CD1c-positive myeloid dendritic cell (primary cell): Measurements from ENCODE around the gene SLC8A1.

Experiments used
- DNase-seq: peaks from one replicate; pipeline ENCODE4 v3.0.0-alpha.2; 2016; ENCODE audit errors: extremely low spot score

The SLC8A1 gene

GRCh38 chr2:40273734-40274182, 178.1 kb downstream of the SLC8A1 start:
- no peak for DNase-seq

DNA sequence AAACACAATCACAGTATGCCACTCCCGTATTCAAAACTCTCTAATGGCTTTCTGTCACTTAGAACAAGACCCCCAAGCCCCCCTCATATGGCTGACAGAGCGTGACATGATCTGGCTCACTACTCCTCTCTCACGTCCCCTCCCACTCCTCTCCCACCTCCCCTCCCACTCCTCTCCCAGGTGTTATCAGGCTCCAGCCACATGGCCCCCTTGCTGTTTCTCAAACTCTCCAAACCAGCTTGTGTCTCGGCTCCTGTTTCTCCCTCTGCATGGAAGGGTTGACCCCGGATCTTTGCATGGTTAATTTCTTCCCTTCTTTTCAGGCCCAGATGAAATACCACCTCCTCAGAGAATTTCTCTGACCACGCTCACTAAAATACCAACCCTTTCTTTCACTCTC, 180.8 kb downstream of the SLC8A1 start:
- DNase-seq: no peak

DNA sequence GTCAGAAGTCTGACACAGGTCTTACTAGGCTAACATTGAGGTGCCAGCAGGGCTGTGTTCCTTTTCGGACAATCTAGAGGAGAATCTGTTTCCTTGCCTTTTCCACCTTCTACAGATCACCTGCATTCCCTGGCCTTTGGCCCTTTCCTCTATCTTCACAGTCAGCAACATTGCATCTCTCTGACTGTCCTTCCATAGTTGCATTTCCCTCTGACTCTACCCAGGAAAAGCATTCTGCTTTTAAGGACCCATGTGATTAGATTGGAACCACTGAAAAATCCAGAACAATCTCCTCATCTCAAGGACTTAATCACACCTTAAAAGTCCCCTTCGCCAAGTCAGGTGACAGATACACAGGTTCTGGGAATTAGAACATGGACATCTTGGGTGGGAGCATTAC, 181.5 kb downstream of the SLC8A1 start:
- DNase-seq: no peak

- DNase-seq: no peak
Observed at GRCh38 chr2:40268566-40268965, 183.3 kb downstream of the SLC8A1 start.

- DNase-seq: no peak
Observed at GRCh38 chr2:40266201-40266600, 185.7 kb downstream of the SLC8A1 start.

GRCh38 chr2:40265602-40266001, 186.3 kb downstream of the SLC8A1 start:
- DNase-seq: no peak

DNA sequence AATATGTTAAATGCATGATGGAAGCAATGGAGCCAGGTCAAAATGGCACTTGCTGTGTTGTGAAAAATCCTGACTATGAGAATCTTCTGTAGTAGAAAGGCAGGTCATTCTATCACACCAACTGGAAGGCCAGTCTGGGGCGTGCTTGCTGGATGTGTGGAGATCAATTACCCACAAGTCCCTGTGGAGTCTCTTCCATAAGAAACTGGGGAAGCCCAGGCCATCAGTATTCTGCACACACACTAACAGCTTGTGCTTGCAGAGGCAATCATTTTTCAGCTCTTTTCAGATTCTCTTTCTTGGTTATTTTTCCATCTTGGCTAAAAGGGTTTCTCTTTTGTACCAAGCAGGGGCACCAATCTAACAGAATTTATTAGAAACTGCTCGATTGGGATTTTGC, 190.8 kb downstream of the SLC8A1 start:
- DNase-seq: no peak

DNA sequence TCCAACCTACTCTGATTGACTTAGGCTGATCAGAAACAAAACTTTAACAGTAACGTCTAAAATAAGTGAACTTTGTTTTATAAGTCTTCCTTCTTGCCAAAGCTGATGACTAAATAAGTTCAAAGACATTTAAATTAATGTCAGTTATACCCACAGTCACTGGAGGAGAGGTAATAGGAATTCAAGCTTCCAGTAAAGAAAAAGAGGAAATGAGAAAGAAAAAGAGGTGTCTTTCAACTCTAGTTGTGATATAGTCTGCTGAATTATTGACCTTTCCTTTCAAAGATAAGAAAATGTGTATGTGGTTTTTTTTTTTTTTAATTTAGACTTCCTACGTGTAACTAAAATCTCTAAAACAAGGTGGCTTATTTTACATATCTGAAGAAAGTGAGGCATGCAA, 191.5 kb downstream of the SLC8A1 start:
- DNase-seq: no peak

DNA sequence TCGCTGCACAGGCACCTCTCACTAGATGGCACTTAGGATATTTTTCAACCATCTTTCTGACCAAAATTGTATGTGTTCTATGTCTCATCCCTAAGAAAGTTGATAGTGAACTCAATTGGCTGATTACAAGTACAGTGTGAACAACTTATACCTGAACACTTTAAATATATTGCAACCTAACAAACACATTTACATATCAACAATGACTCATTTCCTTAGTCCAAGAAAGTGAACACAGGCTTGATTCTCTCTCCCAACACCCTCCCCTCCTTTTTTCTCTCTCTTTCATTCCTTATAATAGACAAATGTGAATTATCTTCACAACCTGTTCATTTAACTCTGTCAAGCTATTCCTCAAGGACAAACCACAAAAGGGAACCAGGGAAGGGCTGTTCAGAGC, 192.0 kb downstream of the SLC8A1 start:
- DNase-seq: no peak

GRCh38 chr2:40258135-40258457, 193.8 kb downstream of the SLC8A1 start:
- no peak for DNase-seq

DNA sequence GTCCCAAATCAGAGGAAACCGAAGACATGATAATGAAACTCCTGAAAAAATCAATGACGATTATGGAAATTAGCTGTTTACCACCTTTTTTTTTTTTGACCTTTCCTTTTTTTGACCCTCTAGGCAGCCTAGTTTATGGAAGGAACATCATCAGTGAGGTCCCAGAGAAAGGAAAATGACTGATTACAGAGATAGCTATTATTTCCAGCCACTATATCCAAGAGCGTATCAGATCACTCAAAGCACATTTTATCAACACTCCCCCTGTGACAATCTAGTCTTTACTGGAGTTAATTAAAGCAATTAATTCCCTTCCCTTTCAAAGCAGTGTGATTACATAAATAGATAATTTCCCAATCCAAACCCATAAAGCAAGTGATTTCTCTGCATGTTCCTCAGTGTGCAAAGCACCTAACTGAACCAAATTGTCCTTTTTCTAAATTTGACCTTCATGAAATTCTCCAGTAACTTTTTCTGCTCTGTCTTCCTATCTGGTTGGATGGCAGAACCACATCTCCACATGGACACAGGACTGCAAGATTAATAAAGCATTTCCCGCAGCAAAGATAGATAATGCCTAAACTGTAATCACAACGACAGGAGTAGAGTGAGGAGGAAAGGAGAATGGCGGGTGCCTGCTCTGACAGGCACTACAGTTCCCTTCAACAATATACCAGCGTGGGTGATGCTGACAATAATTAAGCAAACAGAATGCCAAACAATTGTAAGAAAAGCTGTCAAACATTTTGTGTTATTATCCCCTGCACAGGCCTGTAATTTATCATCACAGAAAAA, 194.4 kb downstream of the SLC8A1 start:
- DNase-seq: no peak

GRCh38 chr2:40256649-40257048, 195.2 kb downstream of the SLC8A1 start:
- DNase-seq: no peak

GRCh38 chr2:40256008-40256407, 195.9 kb downstream of the SLC8A1 start:
- no peak for DNase-seq

DNA sequence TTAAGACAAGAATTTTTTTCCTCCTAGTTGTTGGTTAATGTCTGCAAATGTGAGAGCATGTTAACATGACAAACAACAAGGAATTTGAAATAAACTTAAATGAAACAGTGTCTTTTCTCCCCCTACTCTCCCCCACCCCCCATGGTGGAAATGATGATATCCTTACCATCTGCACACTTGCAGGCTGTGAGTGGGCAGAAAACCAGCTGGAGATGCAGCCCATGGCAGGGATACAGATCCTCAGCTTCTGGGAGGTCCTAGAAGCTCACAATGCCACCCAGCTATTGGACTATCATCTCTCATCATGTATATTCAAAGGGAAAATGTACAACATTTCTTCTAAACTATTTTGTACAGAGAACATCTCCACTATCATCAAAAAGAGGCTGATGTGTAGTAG, 196.8 kb downstream of the SLC8A1 start:
- no peak for DNase-seq

DNA sequence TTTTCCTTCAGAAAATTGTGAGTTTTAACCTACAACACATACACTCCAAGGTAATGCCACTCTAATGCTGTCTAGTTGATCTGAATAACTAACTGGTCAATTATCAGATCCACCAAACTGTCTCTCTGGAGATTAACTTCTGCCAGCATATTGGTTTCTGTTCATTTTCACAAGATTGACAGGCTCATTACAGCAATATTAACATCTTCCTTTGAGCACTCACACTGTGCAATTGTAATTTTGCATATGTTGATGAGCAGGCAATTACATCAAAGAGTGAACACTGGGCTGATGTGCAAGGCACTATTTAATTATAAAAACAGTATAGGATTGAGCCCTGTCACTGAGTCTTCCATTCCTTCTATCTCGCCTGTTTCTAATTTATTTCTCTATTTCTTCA, 197.3 kb downstream of the SLC8A1 start:
- no peak for DNase-seq

DNA sequence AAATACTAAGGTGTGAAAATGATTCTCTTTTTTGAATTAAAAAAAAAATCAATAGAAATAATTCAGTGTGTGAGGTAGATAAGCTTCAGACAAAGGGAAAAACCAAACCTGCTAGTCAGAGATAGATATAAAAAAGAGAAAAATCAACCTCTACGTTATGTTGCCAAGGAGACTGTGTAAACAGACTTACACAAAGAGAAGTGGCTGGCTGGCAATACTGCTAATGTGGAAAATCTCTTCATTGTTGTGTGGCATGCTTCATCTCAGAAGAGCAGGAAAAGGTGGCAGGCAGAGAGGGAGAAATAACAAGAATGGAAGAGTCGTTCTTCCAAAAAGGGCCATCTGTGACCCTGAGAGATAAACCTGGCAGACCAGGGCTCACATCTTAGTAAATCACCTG, 200.8 kb downstream of the SLC8A1 start:
- DNase-seq: no peak

GRCh38 chr2:40249577-40249976, 202.3 kb downstream of the SLC8A1 start:
- no peak for DNase-seq

DNA sequence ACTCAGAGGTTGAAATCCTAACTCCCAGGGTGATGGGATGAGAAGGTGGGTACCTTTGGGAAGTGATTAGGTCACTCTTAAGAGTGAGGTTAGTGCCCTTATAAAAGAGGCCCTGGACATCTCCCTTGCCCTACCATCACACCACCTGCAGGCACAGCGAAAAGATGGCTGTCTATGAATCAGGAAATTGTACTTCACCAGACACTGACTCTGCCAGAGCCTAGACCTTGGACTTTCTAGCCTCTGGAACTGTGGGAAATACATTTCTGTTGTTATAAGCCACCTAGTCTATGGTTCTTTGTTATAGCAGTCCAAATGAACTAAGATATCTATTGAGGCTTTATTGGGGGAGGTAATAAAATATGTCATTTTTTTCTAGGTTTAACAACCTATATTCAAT, 203.6 kb downstream of the SLC8A1 start:
- DNase-seq: no peak

DNA sequence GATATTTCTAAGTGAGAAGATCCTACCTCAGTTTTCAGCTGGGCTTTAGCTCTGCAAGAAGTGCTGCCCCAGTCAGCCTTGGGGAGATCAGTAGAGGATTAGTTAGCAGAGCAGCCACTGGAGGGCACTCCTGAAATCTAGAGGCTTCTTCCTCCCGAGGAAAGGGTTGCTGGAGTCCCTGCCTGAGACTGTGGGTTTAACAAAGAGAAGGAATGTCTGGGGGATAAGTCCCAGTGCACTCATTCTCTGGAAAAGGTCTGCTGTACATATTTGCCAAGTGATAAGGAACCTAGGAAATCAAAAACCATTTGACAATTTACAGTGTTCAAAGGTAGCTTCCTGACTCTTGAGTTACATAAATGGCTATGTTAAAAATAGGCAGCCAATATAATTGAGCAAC, 207.2 kb downstream of the SLC8A1 start:
- DNase-seq: peak; percentile 33

DNA sequence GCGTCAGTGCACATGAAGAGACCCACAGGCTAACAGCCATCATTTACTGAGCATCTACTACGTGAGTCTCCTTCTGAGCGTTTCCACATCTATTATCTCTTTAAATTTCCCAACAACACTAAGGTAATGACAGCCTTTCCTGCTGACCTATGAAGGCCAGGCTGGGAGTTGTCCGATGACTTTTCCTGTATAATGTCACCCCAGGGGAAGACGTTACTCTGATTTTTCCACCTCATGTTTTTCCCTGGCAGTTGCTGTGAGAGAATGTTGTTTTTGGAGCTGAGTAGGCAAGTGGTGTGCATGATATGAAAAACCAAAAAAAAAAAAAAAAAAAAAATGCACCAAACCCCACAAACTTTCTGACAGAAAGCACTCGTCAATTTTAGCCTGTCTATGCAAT, 207.6 kb downstream of the SLC8A1 start:
- DNase-seq: no peak

GRCh38 chr2:40243581-40244187, 208.2 kb downstream of the SLC8A1 start:
- no peak for DNase-seq

DNA sequence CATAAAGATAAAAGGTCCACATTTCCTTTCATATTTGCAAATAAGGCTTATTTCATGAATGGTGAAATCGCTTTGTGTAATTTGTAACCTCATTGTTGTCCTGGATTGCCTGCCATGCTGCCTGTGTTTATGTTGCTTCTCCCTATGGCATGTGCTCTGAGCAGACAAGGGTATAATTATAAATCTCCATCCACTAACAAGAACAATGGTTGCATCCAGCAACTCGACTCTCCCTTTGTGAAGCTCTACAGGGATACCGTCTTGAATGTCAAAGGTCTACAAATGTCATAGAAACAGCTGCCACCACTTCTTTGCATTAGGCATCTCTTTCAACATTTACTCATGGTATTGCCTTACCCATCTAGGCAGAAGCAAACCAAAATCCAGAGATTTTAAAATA, 209.6 kb downstream of the SLC8A1 start:
- DNase-seq: no peak

DNA sequence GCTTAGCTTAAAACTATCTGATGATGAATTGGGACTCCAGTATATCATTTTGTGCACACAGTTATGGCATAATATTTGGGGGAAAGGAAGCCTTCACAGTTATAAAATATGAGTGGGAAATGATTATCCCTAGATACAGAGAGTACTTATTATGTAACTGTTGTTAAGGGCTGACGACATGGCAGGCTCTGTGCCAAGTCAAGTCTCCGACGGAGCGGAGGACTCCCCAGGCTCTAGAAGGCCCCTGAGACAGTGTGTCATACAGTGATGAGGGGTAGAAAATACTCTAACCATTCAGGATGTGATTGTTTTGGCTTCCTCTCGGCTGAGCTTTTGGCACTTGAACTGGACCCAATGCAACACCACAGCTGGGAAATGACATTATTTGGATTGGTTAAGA, 211.8 kb downstream of the SLC8A1 start:
- no peak for DNase-seq
